Activated T-helper 17 cell treated with anti-CD3 and anti-CD28 coated beads, Interleukin-2, amount 50 U/mL, for 72 hours (primary cell): ENCODE data around the gene CASTOR1. TPM values are rescaled to one million over a fixed set of nuclear protein-coding genes. Genes with fewer than 3 reads are reported as not detected.
"Not testable (repeated sequence)": the region's sequence is repeated elsewhere in the genome, so short reads cannot be mapped to it uniquely, and the experiment has no call there.

Experiments
- ATAC-seq: fragments of 150-1000 bp; cut with Tn5 transposase; replicated peaks from 2 replicates; pipeline ENCODE4 v1.10.0; 2021; ENCODE audit warnings: mild to moderate bottlenecking, moderate library complexity
- H3K27ac Mint-ChIP-seq: one replicate; pipeline ENCODE4 v1.8.0; 2022; ENCODE audit warnings: mixed read lengths
- H3K27me3 Mint-ChIP-seq: one replicate; pipeline ENCODE4 v1.8.0; 2022; ENCODE audit warnings: mixed read lengths
- H3K36me3 Mint-ChIP-seq: one replicate; pipeline ENCODE4 v1.8.0; 2022; ENCODE audit warnings: low read depth, mild to moderate bottlenecking, mixed read lengths
- H3K4me1 Mint-ChIP-seq: one replicate; pipeline ENCODE4 v1.8.0; 2022; ENCODE audit warnings: mixed read lengths
- H3K4me3 Mint-ChIP-seq: one replicate; pipeline ENCODE4 v1.8.0; 2022; ENCODE audit warnings: mild to moderate bottlenecking, mixed read lengths
- H3K9me3 Mint-ChIP-seq: one replicate; pipeline ENCODE4 v1.8.0; 2022; ENCODE audit warnings: mixed read lengths
- total RNA-seq, 2 donors: library from RNA; stranded (reverse); gene quantifications; one replicate each; pipeline ENCODE4 v1.2.3, GENCODE V29; 2022

The CASTOR1 gene
- total RNA-seq: 1 to 10 TPM; 4.6 to 4.8 TPM

GRCh38 chr22:30289141-30289979 is at the start of gene CASTOR1:
Gene CASTOR1 (minus strand): TSS chr22:30289505. CDS start chr22:30289497, 8 bp downstream.
- H3K4me1 Mint-ChIP-seq: peaks cover 6% of the 10 kb centered on the region
- H3K36me3 Mint-ChIP-seq: peaks cover 23% of the 10 kb centered on the region
- no peaks in the 10 kb centered on the region for H3K27me3 Mint-ChIP-seq
- no peaks in the 10 kb centered on the region for H3K9me3 Mint-ChIP-seq
- peak within 1 kb of the TSS; percentile 79 for H3K4me3 Mint-ChIP-seq
- peak; percentile 90 for ATAC-seq
- H3K27ac Mint-ChIP-seq: peak within 1 kb of the TSS; percentile 84

GRCh38 chr22:30338802-30339201 is 49.5 kb upstream of the CASTOR1 start:
- no peaks in the 10 kb centered on the region for H3K9me3 Mint-ChIP-seq
- no peak for ATAC-seq
- peaks cover 100% of the 10 kb centered on the region for H3K36me3 Mint-ChIP-seq
- H3K4me3 Mint-ChIP-seq: no peak overlapping the region
- H3K27me3 Mint-ChIP-seq: no peaks in the 10 kb centered on the region
- no peak overlapping the region for H3K27ac Mint-ChIP-seq
- H3K4me1 Mint-ChIP-seq: peaks cover 17% of the 10 kb centered on the region

GRCh38 chr22:30338341-30338740 is 49.0 kb upstream of the CASTOR1 start:
- not testable (repeated sequence) for H3K9me3 Mint-ChIP-seq, ATAC-seq, H3K27me3 Mint-ChIP-seq, H3K27ac Mint-ChIP-seq, H3K4me3 Mint-ChIP-seq
- Mint-ChIP-seq H3K4me1 (peaks cover 20% of the 10 kb centered on the region), H3K36me3 (peaks cover 100% of the 10 kb centered on the region)

GRCh38 chr22:30337461-30337778 is 48.1 kb upstream of the CASTOR1 start:
- no peak overlapping the region for H3K27ac Mint-ChIP-seq
- ATAC-seq: no peak
- H3K36me3 Mint-ChIP-seq: peaks cover 100% of the 10 kb centered on the region
- no peaks in the 10 kb centered on the region for H3K9me3 Mint-ChIP-seq
- no peak overlapping the region for H3K4me3 Mint-ChIP-seq
- peaks cover 23% of the 10 kb centered on the region for H3K4me1 Mint-ChIP-seq
- H3K27me3 Mint-ChIP-seq: no peaks in the 10 kb centered on the region

- H3K9me3 Mint-ChIP-seq: no peaks in the 10 kb centered on the region
- peaks cover 22% of the 10 kb centered on the region for H3K4me1 Mint-ChIP-seq
- ATAC-seq: no peak
- no peak overlapping the region for H3K27ac Mint-ChIP-seq
- H3K27me3 Mint-ChIP-seq: no peaks in the 10 kb centered on the region
- no peak overlapping the region for H3K4me3 Mint-ChIP-seq
- peaks cover 100% of the 10 kb centered on the region for H3K36me3 Mint-ChIP-seq
Observed at GRCh38 chr22:30336752-30337460, 47.6 kb upstream of the CASTOR1 start.

- Mint-ChIP-seq H3K4me1 (peaks cover 25% of the 10 kb centered on the region), H3K4me3 (peak overlapping the region; percentile 56), H3K27me3 (no peaks in the 10 kb centered on the region), H3K9me3 (no peaks in the 10 kb centered on the region), H3K36me3 (peaks cover 100% of the 10 kb centered on the region), H3K27ac (peak overlapping the region; percentile 51)
- ATAC-seq: peak; percentile 71
Observed at GRCh38 chr22:30335236-30335635, 45.9 kb upstream of the CASTOR1 start.

GRCh38 chr22:30334646-30335045 is 45.3 kb upstream of the CASTOR1 start:
- Mint-ChIP-seq H3K9me3 (no peaks in the 10 kb centered on the region), H3K27me3 (no peaks in the 10 kb centered on the region), H3K36me3 (peaks cover 100% of the 10 kb centered on the region), H3K4me3 (peak overlapping the region; percentile 56), H3K27ac (peak overlapping the region; percentile 51), H3K4me1 (peaks cover 25% of the 10 kb centered on the region)
- ATAC-seq: peak; percentile 30

GRCh38 chr22:30333707-30334087 is 44.4 kb upstream of the CASTOR1 start:
- ATAC-seq: peak; percentile 75

GRCh38 chr22:30332994-30333706 is 43.8 kb upstream of the CASTOR1 start:
- H3K4me1 Mint-ChIP-seq: peaks cover 25% of the 10 kb centered on the region
- no peaks in the 10 kb centered on the region for H3K27me3 Mint-ChIP-seq
- H3K27ac Mint-ChIP-seq: peak overlapping the region; percentile 51
- H3K9me3 Mint-ChIP-seq: no peaks in the 10 kb centered on the region
- H3K4me3 Mint-ChIP-seq: peak overlapping the region; percentile 56
- peak; percentile 77 for ATAC-seq
- peaks cover 87% of the 10 kb centered on the region for H3K36me3 Mint-ChIP-seq

More at GRCh38 chr22:30333707-30334087, 44.4 kb upstream of the CASTOR1 start:
- Mint-ChIP-seq H3K27me3 (no peaks in the 10 kb centered on the region), H3K27ac (peak overlapping the region; percentile 51), H3K9me3 (no peaks in the 10 kb centered on the region), H3K4me3 (peak overlapping the region; percentile 56), H3K36me3 (peaks cover 92% of the 10 kb centered on the region), H3K4me1 (peaks cover 25% of the 10 kb centered on the region)

- peaks cover 86% of the 10 kb centered on the region for H3K36me3 Mint-ChIP-seq
- ATAC-seq: no peak
- peak overlapping the region; percentile 19 for H3K4me3 Mint-ChIP-seq
- H3K27me3 Mint-ChIP-seq: no peaks in the 10 kb centered on the region
- H3K27ac Mint-ChIP-seq: peak overlapping the region; percentile 51
- H3K4me1 Mint-ChIP-seq: peaks cover 30% of the 10 kb centered on the region
- H3K9me3 Mint-ChIP-seq: no peaks in the 10 kb centered on the region
Observed at GRCh38 chr22:30332551-30332950, 43.2 kb upstream of the CASTOR1 start.

- no peak for ATAC-seq
- Mint-ChIP-seq H3K9me3 (no peaks in the 10 kb centered on the region), H3K36me3 (peaks cover 70% of the 10 kb centered on the region), H3K27me3 (no peaks in the 10 kb centered on the region), H3K4me3 (peak overlapping the region; percentile 94), H3K27ac (no peak overlapping the region), H3K4me1 (peaks cover 37% of the 10 kb centered on the region)
Observed at GRCh38 chr22:30328466-30329049, 39.3 kb upstream of the CASTOR1 start.

- Mint-ChIP-seq H3K27ac (peak overlapping the region; percentile 94), H3K4me1 (peaks cover 44% of the 10 kb centered on the region), H3K4me3 (peak overlapping the region; percentile 94), H3K27me3 (no peaks in the 10 kb centered on the region), H3K9me3 (no peaks in the 10 kb centered on the region), H3K36me3 (peaks cover 70% of the 10 kb centered on the region)
- no peak for ATAC-seq
Observed at GRCh38 chr22:30327864-30328345, 38.6 kb upstream of the CASTOR1 start.

- H3K4me3 Mint-ChIP-seq: peak within 1 kb of the TSS; percentile 94
- H3K36me3 Mint-ChIP-seq: peaks cover 64% of the 10 kb centered on the region
- peak within 1 kb of the TSS; percentile 94 for H3K27ac Mint-ChIP-seq
- H3K4me1 Mint-ChIP-seq: peaks cover 37% of the 10 kb centered on the region
- no peaks in the 10 kb centered on the region for H3K9me3 Mint-ChIP-seq
- H3K27me3 Mint-ChIP-seq: no peaks in the 10 kb centered on the region
- ATAC-seq: peak; percentile 91
Observed at GRCh38 chr22:30326706-30327362, 37.5 kb upstream of the CASTOR1 start, which contains the start of gene TBC1D10A. Gene TBC1D10A (minus strand): TSS chr22:30326941. CDS start chr22:30326881, 60 bp downstream.
